SU-DHL-6 (cell line): Measurements from ENCODE around the gene NLRP11.

Experiments
- CTCF ChIP-seq: fragments of 200-600 bp; sonication (generic); IDR thresholded peaks from one replicate; pipeline ENCODE4 v1.5.1; 2017; ENCODE audit warnings: antibody characterized with exemption, mild to moderate bottlenecking, low read length, moderate library complexity; ENCODE audit not compliant: insufficient read depth, poor library complexity, severe bottlenecking
- EZH2phosphoT487 ChIP-seq: fragments of 200-600 bp; sonication (generic), shearing (Covaris generic); conservative IDR thresholded peaks from 2 replicates; pipeline ENCODE4 v1.6.1; 2018; ENCODE audit warnings: mild to moderate bottlenecking, antibody characterized with exemption, low read length, moderate library complexity, mixed read lengths

GRCh38 chr19:55838906-55839305, 7.1 kb upstream of the NLRP11 start:
- no peak for TF ChIP-seq CTCF
- no peak for TF ChIP-seq EZH2phosphoT487
